NK-92 (cell line): ENCODE results near the gene PAK2.
"Not testable (repeated sequence)": the region's sequence is repeated elsewhere in the genome, so short reads cannot be mapped to it uniquely, and the experiment has no call there.

Experiments
- DNase-seq: peaks from one replicate; lab custom pipeline; 2025; ENCODE audit not compliant: unreplicated experiment; lab: John Stamatoyannopoulos, UW

PAK2 gene

DNA sequence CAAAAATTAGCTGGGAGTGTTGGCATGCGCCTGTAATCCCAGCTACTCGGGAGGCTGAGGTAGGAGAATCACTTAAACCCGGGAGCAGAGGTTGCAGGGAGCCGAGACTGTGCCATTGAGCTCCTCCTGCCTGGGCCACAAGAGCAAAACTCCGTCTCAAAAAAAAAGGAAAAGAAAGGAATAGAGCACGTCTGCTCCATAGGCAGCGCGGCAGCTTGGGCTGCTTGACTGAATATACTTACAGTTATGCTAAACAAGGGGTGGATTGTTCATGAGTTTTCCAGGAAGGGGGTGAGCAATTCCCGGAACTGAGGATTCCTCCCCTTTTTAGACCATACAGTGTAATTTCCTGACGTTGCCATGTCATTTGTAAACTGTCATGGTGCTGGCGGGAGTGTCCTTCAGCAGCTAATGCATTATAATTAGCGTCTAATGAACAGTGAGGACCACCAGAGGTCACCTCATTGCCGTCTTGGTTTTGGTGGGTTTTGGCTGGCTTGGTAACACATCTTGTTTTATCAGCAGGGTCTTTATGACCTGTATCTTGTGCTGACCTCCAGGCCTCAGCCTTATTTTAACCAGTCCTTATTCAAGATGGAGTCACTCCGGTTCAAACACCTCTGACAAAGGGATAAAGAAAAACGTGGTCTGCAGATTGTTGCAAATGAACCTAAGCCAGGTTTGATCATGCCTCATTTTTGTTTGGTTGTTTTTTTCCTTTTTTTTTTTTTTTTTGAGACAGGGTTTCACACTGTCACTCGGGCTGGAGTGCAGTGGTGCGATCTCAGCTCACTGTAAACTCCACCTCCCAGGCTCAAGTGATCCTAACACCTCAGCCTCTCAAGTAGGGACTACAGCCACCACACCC, 103.1 kb downstream of the PAK2 start:
- DNase-seq, result no peak

GRCh38 chr3:196843435-196844110, 103.9 kb downstream of the PAK2 start:
- DNase-seq, result no peak

GRCh38 chr3:196844235-196845219, 104.9 kb downstream of the PAK2 start:
- not testable (repeated sequence) for DNase-seq

DNA sequence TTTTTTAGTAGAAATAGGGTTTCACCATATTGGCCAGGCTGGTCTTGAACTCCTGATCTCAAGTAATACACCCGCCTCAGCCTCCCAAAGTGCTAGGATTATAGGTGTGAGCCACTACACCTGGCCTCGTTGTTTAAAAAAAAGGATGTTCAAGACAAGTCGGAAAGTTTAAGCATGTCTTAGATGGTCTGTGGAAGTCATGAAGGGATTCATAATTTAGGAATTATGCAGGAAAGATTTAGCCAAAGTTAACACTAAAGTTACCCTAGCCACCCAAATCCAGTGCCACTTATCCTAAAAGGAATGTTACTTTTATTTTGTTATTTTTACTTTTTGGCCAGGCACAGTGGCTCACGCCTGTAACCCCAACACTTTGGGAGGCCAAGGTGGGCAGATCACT, 108.7 kb downstream of the PAK2 start:
- not testable (repeated sequence) for DNase-seq

DNA sequence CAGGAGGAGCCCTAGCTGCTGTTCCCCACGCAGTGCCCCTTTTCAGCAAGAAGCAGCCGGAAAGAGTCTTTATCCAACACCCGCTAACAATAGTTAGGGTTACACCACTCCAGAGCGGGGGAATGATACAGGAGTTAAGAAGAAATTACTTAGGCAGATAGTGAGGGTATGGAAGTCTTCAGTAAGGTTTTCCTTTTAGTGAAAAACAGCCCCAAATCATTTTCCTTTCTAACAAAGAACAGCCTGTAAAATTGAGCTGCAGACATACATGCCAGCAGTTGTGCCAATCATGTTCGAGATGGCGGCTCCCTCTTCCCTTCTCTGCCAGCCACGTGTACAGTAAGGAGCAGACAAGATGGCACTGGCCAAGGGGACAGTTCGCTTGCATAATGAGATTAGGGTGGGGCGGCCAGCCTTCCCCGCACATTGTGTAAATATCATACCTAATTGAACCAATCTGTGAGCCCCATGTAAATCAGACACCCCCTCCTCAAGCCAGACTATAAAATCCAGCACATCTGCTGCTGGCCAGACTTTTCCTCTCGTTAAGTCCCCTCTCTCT, 109.6 kb downstream of the PAK2 start:
- DNase-seq, result no peak

DNA sequence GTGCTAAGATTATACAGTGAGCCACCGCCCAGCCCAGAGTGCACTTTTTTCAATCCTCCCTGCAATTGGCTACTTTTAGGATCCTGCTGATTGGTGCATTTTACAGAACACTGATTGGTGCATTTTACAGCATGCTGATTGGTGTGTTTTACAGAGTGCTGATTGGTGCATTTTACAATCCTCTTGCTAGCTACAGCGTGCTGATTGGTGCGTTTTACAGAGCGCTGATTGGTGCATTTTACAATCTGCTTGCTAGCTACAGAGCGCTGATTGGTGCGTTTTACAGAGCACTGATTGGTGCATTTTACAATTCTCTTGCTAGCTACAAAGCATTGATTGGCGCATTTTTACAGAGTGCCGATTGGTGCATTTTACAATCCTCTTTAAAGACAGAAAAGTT, 123.3 kb downstream of the PAK2 start:
- not testable (repeated sequence) for DNase-seq

DNA sequence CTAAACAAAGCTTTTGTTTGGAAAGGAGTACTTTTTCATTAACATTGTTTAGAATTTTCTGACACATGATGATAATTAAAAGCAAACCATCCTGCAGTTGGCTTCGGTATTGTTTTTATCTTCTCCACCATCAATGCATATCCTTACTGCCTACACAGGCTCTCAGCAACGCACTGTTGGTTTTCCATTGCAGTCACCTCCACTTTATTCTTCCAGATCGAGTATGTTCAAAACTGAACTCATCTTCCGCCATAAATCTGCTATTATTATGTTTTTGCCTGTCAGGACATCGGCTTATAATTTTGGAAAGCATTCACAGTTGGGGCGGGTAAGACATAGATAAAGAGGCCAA, 127.5 kb downstream of the PAK2 start:
- DNase-seq, result no peak

DNA sequence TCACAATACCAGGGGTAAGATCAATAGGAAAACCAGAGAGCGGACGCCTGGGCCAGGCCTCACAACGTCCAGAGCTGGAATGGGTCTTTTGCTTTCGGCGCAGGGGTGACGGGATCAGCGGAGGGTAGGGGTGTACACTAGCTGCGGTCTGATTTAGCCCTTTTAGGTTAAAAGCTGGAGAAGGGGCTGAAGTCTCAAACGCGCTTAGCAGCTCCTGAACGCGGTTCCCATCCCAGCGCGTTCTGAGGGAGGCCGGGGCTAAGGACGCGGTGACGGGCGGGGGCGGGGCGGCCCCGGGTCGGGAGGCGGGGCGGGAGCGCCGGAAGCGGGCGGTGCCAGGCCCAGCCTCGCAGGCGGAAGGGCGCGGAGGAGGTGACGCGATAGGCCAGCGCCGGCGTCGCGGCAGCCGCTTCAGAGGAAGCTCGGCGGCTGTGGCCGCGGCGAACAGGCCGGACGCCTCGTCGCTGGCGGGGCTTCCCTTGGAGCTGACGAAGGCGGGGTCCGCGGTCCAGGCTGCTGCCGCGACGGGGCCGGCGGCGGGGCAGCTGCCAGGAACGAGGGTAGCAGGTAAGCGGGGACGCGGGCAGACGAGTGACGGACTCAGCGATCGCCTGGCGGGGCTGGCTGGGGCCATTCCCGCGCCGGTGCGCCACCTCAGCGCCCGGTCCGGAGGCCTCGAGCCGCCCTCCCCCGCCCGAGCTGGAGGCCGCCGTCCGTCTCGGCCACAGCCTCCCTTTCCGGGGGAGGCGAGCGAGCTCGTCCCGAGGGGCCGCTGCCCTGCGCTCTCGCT, 128.0 kb downstream of the PAK2 start, which contains the start of gene SENP5:
TSS of gene SENP5 (plus strand) at position 414 of the 790 bp plus-strand sequence. CDS start 17,262 bp downstream, outside the sequence.
- DNase-seq, result peak; percentile 28

DNA sequence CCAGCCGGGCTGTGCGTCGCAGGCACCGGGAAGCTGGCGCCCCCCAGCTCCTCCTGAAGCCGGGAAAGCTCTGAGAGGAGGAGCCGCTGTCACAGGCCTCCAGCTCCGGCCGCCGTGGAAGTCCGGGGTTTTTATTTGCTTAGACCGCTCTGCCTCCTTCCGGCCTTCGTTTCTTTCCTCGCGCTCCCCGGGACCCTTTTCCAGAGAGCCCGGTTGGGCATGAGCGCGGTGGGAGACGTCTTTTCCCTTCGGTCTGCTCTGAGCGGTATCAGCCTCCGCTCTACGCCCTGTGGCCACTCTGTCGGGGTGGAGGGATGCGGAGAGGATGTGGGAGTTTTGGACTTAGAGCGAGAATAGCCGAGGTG, 128.6 kb downstream of the PAK2 start:
- no peak for DNase-seq

- no peak for DNase-seq
Measured at GRCh38 chr3:196872316-196872715, 132.7 kb downstream of the PAK2 start.

DNA sequence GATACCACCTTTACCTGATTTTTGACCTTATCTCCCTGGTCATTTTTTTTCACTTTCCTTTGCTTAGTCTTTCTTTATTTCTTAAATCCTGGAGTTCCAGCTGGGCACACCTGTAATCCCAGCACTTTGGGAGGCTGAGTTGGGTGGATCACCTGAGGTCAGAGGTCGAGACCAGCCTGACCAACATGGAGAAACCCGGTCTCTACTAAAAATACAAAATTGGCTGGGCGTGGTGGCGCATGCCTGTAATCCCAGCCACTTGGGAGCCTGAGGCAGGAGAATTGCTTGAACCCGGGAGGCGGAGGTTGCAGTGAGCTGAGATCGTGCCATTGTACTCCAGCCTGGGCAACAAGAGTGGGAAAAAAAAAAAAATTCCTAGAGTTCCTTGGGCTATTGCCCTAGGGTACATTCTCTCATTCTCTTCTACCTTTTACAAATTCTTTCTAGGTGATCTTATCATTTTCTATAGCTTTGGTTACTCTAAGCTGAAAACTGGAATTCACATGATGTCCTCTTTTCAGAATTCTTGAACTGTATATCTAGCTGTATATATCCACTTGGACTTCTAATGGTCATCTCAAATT, 134.9 kb downstream of the PAK2 start:
- DNase-seq, result not testable (repeated sequence)

- DNase-seq, result no peak
Measured at GRCh38 chr3:196875258-196875657, 135.6 kb downstream of the PAK2 start.
